ENCODE measurements around the gene CBFA2T2. TPM values are rescaled to one million over a fixed set of nuclear protein-coding genes. Genes with fewer than 3 reads are reported as not detected.
"Not testable (repeated sequence)": the region's sequence is repeated elsewhere in the genome, so short reads cannot be mapped to it uniquely, and the experiment has no call there.

Gene CBFA2T2
- total RNA-seq, 3 donors from 2014 or later (not counting 1 experiment from before 2014, with no cell fraction given): 16.5 to 27.5 (median 18.5) TPM

DNA sequence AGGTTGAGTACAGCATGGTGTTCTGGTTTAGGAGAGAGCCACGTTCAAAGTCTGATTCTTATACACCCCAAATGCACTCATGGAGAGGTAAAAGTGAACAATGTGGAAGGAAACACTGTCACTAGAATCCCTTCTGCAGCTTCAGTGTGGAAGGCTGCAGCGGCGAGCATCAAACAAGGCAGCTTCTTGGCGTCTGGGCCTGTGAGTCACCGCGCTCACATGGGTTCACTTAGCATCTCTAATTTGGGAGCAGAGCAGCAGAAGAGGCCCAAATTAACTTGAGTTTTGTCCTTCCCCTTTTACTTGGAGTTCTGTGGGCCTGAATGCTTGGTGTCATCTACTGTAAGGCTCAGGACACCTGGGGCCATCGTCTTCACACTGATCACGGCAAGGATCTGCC lies 207.2 kb downstream of the CBFA2T2 start:
- Histone ChIP-seq H3K27ac (ENCODE audit: low read length) (no peak overlapping the region), H3K27me3 (ENCODE audit: control insufficient read depth, insufficient read depth, low read length) (no peaks in the 10 kb centered on the region), H3K9me3 (ENCODE audit: control insufficient read depth, insufficient read depth, low read length) (no peaks in the 10 kb centered on the region), H3K4me3 (ENCODE audit: low read length) (no peak overlapping the region), H3K36me3 (ENCODE audit: control insufficient read depth, insufficient read depth, low read length) (no peaks in the 10 kb centered on the region), H3K4me1 (ENCODE audit: control insufficient read depth, insufficient read depth, low read length) (no peaks in the 10 kb centered on the region)
- no peak for DNase-seq
- TF ChIP-seq, protein P1, sequence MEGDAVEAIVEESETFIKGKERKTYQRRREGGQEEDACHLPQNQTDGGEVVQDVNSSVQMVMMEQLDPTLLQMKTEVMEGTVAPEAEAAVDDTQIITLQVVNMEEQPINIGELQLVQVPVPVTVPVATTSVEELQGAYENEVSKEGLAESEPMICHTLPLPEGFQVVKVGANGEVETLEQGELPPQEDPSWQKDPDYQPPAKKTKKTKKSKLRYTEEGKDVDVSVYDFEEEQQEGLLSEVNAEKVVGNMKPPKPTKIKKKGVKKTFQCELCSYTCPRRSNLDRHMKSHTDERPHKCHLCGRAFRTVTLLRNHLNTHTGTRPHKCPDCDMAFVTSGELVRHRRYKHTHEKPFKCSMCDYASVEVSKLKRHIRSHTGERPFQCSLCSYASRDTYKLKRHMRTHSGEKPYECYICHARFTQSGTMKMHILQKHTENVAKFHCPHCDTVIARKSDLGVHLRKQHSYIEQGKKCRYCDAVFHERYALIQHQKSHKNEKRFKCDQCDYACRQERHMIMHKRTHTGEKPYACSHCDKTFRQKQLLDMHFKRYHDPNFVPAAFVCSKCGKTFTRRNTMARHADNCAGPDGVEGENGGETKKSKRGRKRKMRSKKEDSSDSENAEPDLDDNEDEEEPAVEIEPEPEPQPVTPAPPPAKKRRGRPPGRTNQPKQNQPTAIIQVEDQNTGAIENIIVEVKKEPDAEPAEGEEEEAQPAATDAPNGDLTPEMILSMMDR (IDR thresholded peaks at IDR 0.05): no peak
- no peaks in the 10 kb centered on the region for H3K27me3 Mint-ChIP-seq (ENCODE audit: low read depth in 2 of 2)
- H3K36me3 Mint-ChIP-seq: no peaks in the 10 kb centered on the region
- no peak for ATAC-seq
- intact Hi-C loops (cut with micrococcal nuclease): no loop called here
- H3K27ac Mint-ChIP-seq: no peak overlapping the region
- H3K9me3 Mint-ChIP-seq: no peaks in the 10 kb centered on the region
- H3K4me1 Mint-ChIP-seq: no peaks in the 10 kb centered on the region
- 95% methylated on average over 8 of the region's 8 CpGs for WGBS (ENCODE audit: insufficient coverage)
- H3K4me3 Mint-ChIP-seq: no peak overlapping the region

- H3K36me3 ChIP-seq (ENCODE audit: control insufficient read depth, insufficient read depth, low read length); H3K4me1 ChIP-seq (ENCODE audit: control insufficient read depth, insufficient read depth, low read length); intact Hi-C loops (cut with micrococcal nuclease); H3K4me3 Mint-ChIP-seq; H3K27ac Mint-ChIP-seq; H3K4me3 ChIP-seq (ENCODE audit: low read length); ATAC-seq; DNase-seq; H3K27me3 Mint-ChIP-seq (ENCODE audit: low read depth in 2 of 2); H3K4me1 Mint-ChIP-seq; H3K27me3 ChIP-seq (ENCODE audit: control insufficient read depth, insufficient read depth, low read length); H3K9me3 ChIP-seq (ENCODE audit: control insufficient read depth, insufficient read depth, low read length); H3K36me3 Mint-ChIP-seq; H3K27ac ChIP-seq (ENCODE audit: low read length); H3K9me3 Mint-ChIP-seq: not testable (repeated sequence)
- WGBS (ENCODE audit: insufficient coverage): 99% methylated on average over 11 of the region's 27 CpGs
Measured at GRCh38 chr20:33698966-33699365, 209.1 kb downstream of the CBFA2T2 start.

Other genes starting within 250 kb of the CBFA2T2 start
- gene BPIFB1, start 206.9 kb upstream of the CBFA2T2 start, total RNA-seq: not detected
- 10 to 100 TPM; 59.7 to 71.5 (median 62.6) TPM for gene CDK5RAP1, start 88.6 kb upstream of the CBFA2T2 start, total RNA-seq
- gene SNTA1, start 46.3 kb upstream of the CBFA2T2 start, total RNA-seq: 1 to 10 TPM; 1.2 to 2.4 (median 1.8) TPM
- gene C20orf144, start 172.2 kb downstream of the CBFA2T2 start, total RNA-seq: under 1 TPM; 0.25 to 0.41 (median 0.33) TPM
- gene ACTL10, start 176.8 kb downstream of the CBFA2T2 start, total RNA-seq: 1 to 10 TPM in 2 of 3 donors, under 1 TPM in 1; 0.80 to 2.2 (median 1.1) TPM
- gene NECAB3, start 184.3 kb downstream of the CBFA2T2 start, total RNA-seq: 10 to 100 TPM in 2 of 3 donors, 1 to 10 TPM in 1; 9.7 to 18.1 (median 13.4) TPM
- gene E2F1, start 196.3 kb downstream of the CBFA2T2 start, total RNA-seq: 1 to 10 TPM; 4.6 to 5.6 (median 4.7) TPM
- 1 to 10 TPM; 4.7 to 6.6 (median 6.2) TPM for gene PXMP4, start 230.2 kb downstream of the CBFA2T2 start, total RNA-seq
- 1 to 10 TPM; 3.6 to 5.1 (median 4.3) TPM for gene ZNF341, start 241.9 kb downstream of the CBFA2T2 start, total RNA-seq